Transverse colon (tissue), 4 donors: ENCODE measurements around the gene CCDC69.

Experiments
- CTCF ChIP-seq, 5 experiments: fragments of 200-600 bp in 3 of 5; fragments of 450-650 bp in 2 of 5; sonication (generic) in 3 of 5; IDR thresholded peaks; 1 replicate in 2 of 5; 2 replicates in 3 of 5; pipeline ENCODE4 v1.5.1; 2016 to 2017; ENCODE audit warnings: antibody characterized with exemption in 5 of 5, inconsistent platforms in 3 of 5, mild to moderate bottlenecking in 2 of 5, moderate library complexity in 1 of 5
- EP300 ChIP-seq: sonication (generic); formaldehyde crosslinking; IDR thresholded peaks from one replicate; pipeline ENCODE4 v1.6.1; 2017; ENCODE audit warnings: antibody characterized with exemption, low read depth
- POLR2A ChIP-seq: fragments of 450-650 bp; IDR thresholded peaks from one replicate; pipeline ENCODE4 v1.6.1; 2016; ENCODE audit warnings: antibody characterized with exemption, mild to moderate bottlenecking, moderate library complexity
- POLR2AphosphoS5 ChIP-seq, 3 donors: sonication (generic); formaldehyde crosslinking; IDR thresholded peaks; one replicate each; pipeline ENCODE4 v1.6.1; 2016; ENCODE audit warnings: antibody characterized with exemption in 3 of 3

- no peak for TF ChIP-seq CTCF (IDR thresholded peaks at IDR 0.05)
- no peak for TF ChIP-seq POLR2A
- no peak for TF ChIP-seq EP300
- TF ChIP-seq POLR2AphosphoS5 (IDR thresholded peaks at IDR 0.05) = no peak
Observed at GRCh38 chr5:151143645-151144044, 80.2 kb downstream of the CCDC69 start.
